NCI-H1436 treated with DMSO at 0.1 percent for 48 hours (cell line): ENCODE measurements around the gene GET3.
"Not testable (repeated sequence)": the region's sequence is repeated elsewhere in the genome, so short reads cannot be mapped to it uniquely, and the experiment has no call there.

ENCODE experiments used
- DNase-seq: peaks from one replicate; lab custom pipeline; 2025; lab: John Stamatoyannopoulos, UW

The GET3 gene

GRCh38 chr19:12715929-12716328, 21.4 kb upstream of the GET3 start:
- no peak for DNase-seq

DNA sequence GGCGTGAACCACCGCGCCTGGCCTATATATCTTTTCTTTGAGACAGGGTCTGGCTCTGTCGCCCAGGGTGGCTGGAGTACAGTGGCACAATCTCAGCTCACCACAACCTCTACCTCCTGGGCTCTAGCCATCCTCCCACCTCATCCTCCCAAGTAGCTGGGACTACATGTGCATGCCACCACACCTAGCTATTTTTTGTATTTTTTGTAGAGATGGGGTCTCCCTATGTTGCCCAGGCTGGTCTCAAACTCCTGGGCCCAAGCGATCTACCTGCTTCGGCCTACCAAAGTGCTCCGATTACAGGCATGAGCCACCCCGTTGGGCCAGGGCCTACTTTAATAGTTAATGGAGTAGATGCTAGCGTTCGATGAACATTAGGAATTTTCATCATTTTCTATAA, 17.0 kb upstream of the GET3 start:
- DNase-seq, result no peak

GRCh38 chr19:12720851-12721655, 16.2 kb upstream of the GET3 start:
- DNase-seq, result no peak

- no peak for DNase-seq
Observed at GRCh38 chr19:12721656-12722565, 15.4 kb upstream of the GET3 start.

DNA sequence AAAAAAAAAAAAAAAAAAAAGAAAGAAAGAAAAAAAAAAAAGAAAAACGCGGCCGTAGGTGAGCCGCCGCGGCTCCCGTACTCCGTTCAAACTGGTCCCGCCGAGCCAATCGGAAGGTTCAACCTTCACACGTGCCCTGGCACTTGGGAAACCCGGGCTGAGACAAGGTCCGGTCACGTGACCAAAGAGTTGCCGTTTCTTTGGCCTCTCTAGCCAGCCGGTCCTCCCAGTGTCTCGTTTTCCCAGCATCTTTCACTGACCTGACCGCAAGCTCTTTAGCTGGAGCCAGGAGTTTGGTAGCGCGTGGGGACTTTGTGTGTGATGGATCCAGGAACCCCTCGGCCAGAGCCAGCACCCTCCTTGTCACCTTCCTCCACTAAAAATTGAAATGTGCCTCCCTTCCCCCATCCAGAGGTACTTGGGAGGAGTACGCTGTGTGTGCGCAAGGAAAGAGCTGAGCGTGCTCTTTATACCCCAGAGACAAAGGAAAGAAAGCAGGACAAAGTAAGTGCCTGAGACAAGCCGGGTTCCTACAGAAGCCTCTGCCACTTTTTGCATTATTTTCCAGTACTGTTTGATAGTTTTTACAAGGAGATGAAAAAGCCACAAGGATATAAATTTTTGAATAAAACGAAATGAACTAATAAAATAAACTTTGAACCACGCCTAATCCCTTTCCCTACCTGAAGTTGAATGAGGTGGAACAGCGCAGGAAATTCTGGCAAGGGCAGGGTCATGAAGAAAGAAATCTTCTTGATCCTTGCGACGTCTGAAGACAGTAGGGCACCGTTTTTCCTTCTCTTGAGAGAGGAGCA, 14.5 kb upstream of the GET3 start:
- peak; percentile 91 for DNase-seq

DNA sequence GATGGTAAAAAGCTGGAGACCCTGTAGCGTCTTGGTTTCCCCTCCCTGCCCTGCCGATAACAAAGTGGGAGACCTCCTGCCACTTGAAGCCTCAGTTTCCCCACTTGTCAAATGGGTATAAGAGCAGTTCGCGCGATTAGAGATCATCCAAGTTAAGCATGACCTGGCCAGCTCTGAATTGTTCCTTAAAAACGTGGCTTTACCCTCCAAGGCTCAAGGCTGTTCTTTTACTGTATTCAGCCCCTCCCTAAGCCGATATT, 14.0 kb upstream of the GET3 start:
- no peak for DNase-seq

GRCh38 chr19:12723641-12724426, 13.5 kb upstream of the GET3 start, which contains the start of gene TNPO2:
TNPO2 (minus strand) TSS chr19:12723932; CDS start chr19:12720977, 2,955 bp downstream.
- peak; percentile 1 for DNase-seq

DNA sequence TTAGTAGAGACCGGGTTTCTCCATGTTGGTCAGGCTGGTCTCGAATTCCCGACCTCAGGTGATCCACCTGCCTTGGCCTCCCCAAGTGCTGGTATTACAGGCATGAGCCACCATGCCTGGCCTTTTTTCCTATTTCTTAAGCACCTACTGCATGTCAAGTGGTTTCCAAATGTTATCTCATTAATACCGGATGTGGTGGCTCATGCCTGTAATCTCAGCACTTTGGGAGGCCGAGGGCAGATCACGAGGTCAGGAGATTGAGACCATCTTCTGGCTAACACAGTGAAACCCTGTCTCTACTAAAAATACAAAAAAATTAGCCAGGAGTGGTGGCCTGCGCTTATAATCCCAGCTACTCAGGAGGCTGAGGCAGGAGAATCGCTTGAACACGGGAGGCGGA, 11.7 kb upstream of the GET3 start:
- DNase-seq, result not testable (repeated sequence)

DNA sequence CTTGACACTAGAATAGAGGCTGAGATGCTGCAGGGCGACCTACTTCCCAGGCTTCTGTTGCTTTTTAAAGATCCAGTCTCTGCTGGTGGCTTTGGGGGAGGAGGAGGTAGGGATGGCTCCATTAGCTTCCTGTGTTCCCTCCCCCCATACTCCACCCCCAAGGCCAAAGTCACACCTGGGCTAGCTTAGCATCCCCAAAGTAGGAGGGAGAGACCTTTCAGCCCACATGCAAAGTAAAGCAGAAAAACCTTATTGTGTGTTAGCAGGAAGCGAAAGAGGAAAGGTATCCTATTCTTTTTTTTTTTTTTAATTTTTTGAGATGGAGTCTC, 10.3 kb upstream of the GET3 start:
- DNase-seq, result no peak

DNA sequence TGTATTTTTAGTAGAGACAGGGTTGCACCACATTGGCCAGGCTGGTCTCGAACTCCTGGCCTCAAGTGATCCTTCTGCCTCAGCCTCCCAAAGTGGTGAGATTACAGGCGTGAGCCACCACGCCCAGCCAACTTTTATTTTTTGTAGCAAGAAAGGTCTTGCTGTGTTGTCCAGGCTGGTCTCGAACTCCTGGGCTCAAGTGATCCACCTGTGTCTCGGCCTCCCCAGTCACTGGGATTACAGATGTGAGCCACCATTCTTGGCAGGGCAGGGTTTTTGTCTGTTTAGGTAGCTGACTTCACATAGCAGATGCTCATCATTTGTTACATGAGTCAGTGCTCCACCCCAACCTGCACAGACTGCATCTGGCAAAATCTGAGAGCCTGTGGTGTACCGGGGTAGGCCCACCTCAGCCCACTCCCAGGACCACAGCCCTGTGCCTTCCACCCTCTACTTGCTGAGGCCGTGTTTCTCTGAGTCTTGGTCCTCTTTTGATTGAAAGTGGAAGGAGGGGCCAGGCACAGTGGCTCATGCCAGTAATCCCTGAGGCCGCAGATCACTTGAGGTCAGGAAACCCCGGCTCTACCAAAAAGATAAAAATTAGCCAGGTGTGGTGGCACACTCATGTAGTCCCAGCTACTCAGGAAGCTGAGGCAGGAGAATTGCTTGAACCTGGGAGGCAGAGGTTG, 9.4 kb upstream of the GET3 start:
- no peak for DNase-seq

DNA sequence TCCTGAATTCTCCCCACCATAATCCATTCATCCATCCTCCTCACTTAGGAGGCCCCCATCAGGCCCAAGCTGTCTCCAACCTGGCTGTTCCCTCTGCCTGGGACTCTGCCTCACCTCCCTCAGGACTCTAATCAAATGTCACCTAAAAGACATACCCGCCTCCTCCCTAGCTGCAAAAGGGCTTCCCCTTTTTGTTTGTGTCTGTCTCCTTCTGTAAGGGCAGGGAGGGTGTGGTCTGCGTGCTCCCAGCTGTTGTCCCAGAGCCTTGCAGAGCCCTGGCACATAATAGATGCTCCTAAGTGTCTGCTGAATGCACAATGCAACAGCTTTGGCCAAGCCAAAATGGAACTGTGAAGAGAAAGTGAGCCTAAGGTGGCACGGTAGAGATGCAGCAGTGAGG, 7.2 kb upstream of the GET3 start:
- no peak for DNase-seq

DNA sequence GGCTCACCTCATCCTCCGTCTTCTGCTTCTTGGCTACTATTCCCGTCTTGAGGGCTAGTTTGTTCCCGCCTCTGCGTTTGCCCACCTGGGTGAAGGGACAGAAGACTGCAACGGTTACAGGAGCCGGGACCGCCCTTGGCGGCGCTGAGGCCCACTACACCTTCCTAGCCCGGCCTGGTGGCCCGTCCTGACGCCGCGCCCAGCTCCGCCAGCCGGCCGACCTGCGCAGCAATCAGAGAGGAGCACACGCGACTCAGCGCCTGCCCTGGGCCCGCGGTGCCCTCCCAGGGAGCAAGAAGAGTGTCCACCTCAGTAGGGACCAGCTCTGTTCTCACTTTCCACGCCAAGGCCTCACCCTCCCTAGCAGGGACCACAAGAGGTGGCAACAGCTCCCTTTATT, 6.0 kb upstream of the GET3 start:
- no peak for DNase-seq

GRCh38 chr19:12733369-12734214, 3.7 kb upstream of the GET3 start:
- DNase-seq, result no peak

DNA sequence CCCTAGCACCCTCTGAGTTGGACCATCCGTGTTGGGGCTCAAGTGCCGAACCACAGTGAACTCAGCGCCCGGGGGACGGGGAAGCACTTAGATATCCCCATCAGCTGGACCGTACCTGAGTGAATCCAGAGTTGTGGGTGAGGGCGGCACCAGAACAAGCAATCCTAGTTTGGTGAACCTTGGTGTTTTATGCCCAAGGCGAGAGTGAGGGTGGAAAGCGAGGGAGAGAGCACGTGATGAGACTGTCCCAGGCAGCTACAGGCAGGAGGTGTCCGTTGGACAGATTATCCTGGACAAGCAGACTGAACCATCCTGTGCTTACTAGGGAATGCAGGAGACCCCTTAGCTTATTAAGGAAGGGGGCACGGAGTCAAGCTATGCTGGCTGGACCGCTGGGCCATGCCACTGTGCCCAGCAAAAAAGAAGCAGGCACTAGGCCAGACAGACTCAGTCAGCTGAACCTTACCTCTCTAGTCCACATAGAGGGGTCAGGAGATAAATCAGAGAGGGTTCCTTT, 596 bp downstream of the GET3 start:
- DNase-seq, result no peak

DNA sequence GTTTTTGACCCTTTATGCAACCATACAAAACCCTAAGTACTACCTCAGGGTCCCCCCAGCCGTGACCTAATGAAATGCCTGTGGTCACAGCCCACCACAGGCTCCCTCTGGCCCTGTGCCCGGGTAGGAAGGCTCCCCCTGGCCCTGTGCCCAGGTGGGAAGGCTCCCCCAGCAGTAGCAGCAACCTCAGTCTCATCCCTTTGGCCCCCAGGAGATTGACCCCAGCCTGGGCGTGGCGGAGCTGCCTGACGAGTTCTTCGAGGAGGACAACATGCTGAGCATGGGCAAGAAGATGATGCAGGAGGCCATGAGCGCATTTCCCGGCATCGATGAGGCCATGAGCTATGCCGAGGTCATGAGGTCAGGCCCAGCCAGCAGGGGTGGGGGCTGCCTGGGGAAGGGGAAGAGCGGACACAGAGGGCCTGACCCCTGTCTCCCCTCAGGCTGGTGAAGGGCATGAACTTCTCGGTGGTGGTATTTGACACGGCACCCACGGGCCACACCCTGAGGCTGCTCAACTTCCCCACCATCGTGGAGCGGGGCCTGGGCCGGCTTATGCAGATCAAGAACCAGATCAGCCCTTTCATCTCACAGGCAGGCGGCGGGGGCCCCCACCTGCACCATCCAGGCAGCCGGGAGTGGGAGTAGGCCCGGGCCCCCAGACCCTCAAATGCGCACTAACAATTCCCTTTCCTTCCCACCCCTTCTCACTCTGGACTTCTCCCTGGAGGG, 8.0 kb downstream of the GET3 start:
- DNase-seq, result no peak

DNA sequence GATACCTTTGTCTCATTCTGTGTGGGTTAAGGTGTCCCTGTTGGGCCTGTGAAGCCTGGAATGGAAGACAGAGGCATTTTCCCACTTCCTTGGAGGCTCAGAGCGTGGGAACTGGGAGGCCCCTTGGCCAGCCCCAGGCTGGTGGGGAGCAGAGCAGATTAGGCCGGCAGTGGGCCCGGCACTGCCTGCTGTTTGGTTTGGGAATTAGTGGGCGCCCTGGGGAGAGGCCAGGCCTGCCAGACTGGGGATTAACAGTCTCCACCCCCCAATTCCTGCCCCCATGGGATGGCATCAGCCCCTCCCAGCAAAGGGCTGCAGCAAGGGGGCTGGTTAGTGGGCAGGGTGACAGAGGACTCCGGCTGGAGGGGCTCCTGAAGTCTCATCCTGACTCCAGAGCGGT, 11.2 kb downstream of the GET3 start:
- no peak for DNase-seq

GRCh38 chr19:12749938-12750521, 12.7 kb downstream of the GET3 start:
- no peak for DNase-seq

DNA sequence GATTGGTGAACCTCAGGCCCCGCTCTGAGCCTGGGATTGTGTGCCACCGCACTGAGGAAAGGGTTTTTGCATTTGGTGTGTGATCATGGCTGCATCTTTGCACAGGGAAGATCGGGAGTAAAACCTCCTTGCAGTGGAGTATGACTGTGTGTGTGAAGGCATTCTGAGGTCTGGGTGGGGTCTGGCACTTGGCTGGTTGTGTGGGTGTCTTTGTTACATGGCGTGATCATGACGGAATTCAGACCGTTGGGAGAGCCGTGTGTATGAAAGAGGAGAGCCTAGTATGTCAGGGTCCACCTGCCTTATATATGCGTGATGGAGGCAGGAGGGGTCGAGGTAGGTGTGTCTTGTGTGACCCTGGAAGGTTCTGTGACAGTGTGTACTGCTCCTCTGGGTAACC, 13.6 kb downstream of the GET3 start:
- DNase-seq, result no peak

DNA sequence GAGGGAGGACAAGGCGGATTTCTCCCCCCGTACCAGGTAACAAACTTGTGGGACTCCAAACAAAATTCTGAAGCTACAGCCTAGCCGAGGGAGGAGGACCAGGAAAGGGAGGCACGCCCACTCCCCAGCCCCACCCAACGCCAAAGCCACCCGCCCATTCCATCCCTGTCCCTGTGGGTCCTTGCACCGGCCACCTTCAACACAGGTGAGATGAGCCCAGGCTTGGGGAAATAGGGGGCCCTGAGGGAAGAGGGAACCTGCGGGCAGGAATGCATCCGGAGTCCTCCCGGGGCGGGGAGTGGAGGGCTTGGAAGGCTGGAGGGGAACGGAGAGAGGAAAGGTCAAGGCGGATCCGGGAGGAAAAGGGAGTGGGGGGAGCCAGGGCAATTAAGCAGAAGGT, 14.3 kb downstream of the GET3 start, which contains the start of gene BEST2:
Gene BEST2 (plus strand): TSS at position 157 of the 400 bp plus-strand sequence. CDS start 802 bp downstream, outside the sequence.
- no peak for DNase-seq
